ENCODE data around the gene KRT2.

Gene KRT2

GRCh38 chr12:52680363-52680762 lies 28.4 kb upstream of the KRT2 start, which contains the start of gene KRT1:
Gene KRT1, minus strand, starts transcription at chr12:52680407. Its CDS starts 59 bp downstream, at chr12:52680348.
- no peak for DNase-seq (ENCODE audit: low read depth)
- no peak within 1 kb of the TSS for H3K4me3 ChIP-seq (ENCODE audit: low read depth, low read length)
- no peak for TF ChIP-seq CTCF (conservative IDR thresholded peaks at IDR 0.05; ENCODE audit: low read depth, low read length)

- DNase-seq (ENCODE audit: low read depth): no peak
- no peak overlapping the region for H3K4me3 ChIP-seq (ENCODE audit: low read depth, low read length)
- no peak for TF ChIP-seq CTCF (conservative IDR thresholded peaks at IDR 0.05; ENCODE audit: low read depth, low read length)
Measured at GRCh38 chr12:52679875-52680274, 27.9 kb upstream of the KRT2 start.

GRCh38 chr12:52677671-52678070 lies 25.7 kb upstream of the KRT2 start:
- DNase-seq (ENCODE audit: low read depth): no peak
- H3K4me3 ChIP-seq (ENCODE audit: low read depth, low read length): no peak overlapping the region
- no peak for TF ChIP-seq CTCF (conservative IDR thresholded peaks at IDR 0.05; ENCODE audit: low read depth, low read length)

GRCh38 chr12:52677126-52677525 lies 25.1 kb upstream of the KRT2 start:
- no peak for DNase-seq (ENCODE audit: low read depth)
- H3K4me3 ChIP-seq (ENCODE audit: low read depth, low read length): no peak overlapping the region
- TF ChIP-seq CTCF (conservative IDR thresholded peaks at IDR 0.05; ENCODE audit: low read depth, low read length): no peak

- DNase-seq (ENCODE audit: low read depth): no peak
- no peak for TF ChIP-seq CTCF (conservative IDR thresholded peaks at IDR 0.05; ENCODE audit: low read depth, low read length)
- H3K4me3 ChIP-seq (ENCODE audit: low read depth, low read length): no peak overlapping the region
Measured at GRCh38 chr12:52676163-52676562, 24.2 kb upstream of the KRT2 start.

- H3K4me3 ChIP-seq (ENCODE audit: low read depth, low read length): no peak overlapping the region
- DNase-seq (ENCODE audit: low read depth): no peak
Measured at GRCh38 chr12:52675301-52675701, 23.3 kb upstream of the KRT2 start.

More at GRCh38 chr12:52675301-52675701, 23.3 kb upstream of the KRT2 start:
- no peak for TF ChIP-seq CTCF (conservative IDR thresholded peaks at IDR 0.05; ENCODE audit: low read depth, low read length)
